HepG2 (cell line): ENCODE results near the gene NARS2. TPM values are rescaled to one million over a fixed set of nuclear protein-coding genes. Genes with fewer than 3 reads are reported as not detected.

Source experiments
- ATF1 ChIP-seq: IDR thresholded peaks from 2 replicates; pipeline ENCODE4 v1.6.1; 2016; ENCODE audit warnings: mild to moderate bottlenecking, control low read depth
- ATM ChIP-seq: fragments of 450-650 bp; IDR thresholded peaks from 2 replicates; pipeline ENCODE4 v1.7.1; 2017; ENCODE audit warnings: mild to moderate bottlenecking, borderline replicate concordance
- KDM6A ChIP-seq: IDR thresholded peaks from 2 replicates; pipeline ENCODE4 v1.6.1; 2016; ENCODE audit warnings: low read depth
- KLF12 ChIP-seq: sonication (generic); formaldehyde crosslinking; IDR thresholded peaks from 2 replicates; pipeline ENCODE4 v1.4.0; 2020; ENCODE audit warnings: missing genetic modification reagents, borderline replicate concordance
- PRPF4 ChIP-seq: fragments of 200-400 bp; formaldehyde crosslinking; IDR thresholded peaks from 2 replicates; pipeline ENCODE4 v1.6.1; 2016; ENCODE audit warnings: low read length, low read depth; ENCODE audit not compliant: poor library complexity, severe bottlenecking
- ZNF460 ChIP-seq: sonication (generic); formaldehyde crosslinking; IDR thresholded peaks from 2 replicates; pipeline ENCODE4 v1.5.1; 2020; ENCODE audit warnings: missing genetic modification reagents, mild to moderate bottlenecking, borderline replicate concordance
- ZNF724P ChIP-seq: sonication (generic); formaldehyde crosslinking; IDR thresholded peaks from 2 replicates; pipeline ENCODE4 v1.8.0; 2022; ENCODE audit warnings: missing genetic modification reagents, borderline replicate concordance
- ZSCAN5A ChIP-seq: sonication (generic); formaldehyde crosslinking; IDR thresholded peaks from 2 replicates; pipeline ENCODE4 v1.8.0; 2022; ENCODE audit warnings: mild to moderate bottlenecking, missing genetic modification reagents, borderline replicate concordance
- polyA plus RNA-seq, 8 experiments: library from polyadenylated mRNA; depleted of rRNA in 3 of 8; stranded (reverse) in 7 of 8; unstranded in 1 of 8; fragments of >200 nt; fragmentation: Illumina TruSeq in 4 of 8; extraction: Trizol in 4 of 8; gene quantifications; 2 replicates each; pipeline versions ENCODE4 v1.2.1 to v1.2.3, GENCODE V29; 2011 to 2016; ENCODE audit warnings: low read depth in 4 of 8, missing spikeins in 1 of 8, mixed read lengths in 1 of 8; ENCODE audit not compliant: insufficient read depth in 1 of 8
- total RNA-seq, 5 experiments: library from RNA; depleted of rRNA; stranded (reverse); fragments of >200 nt; fragmentation: Illumina TruSeq; extraction: Trizol; gene quantifications; 2 replicates each; pipeline ENCODE4 v1.2.3, GENCODE V29; 2016; ENCODE audit warnings: low read depth in 1 of 5
- TF ChIP-seq, protein P1 (sequence below): sonication (generic); formaldehyde crosslinking; IDR thresholded peaks from 2 replicates; pipeline ENCODE4 v1.5.0; 2020; ENCODE audit warnings: mild to moderate bottlenecking, missing genetic modification reagents
- TF ChIP-seq, protein P2 (sequence below): sonication (generic); formaldehyde crosslinking; IDR thresholded peaks from 2 replicates; pipeline ENCODE4 v1.5.0; 2020; ENCODE audit warnings: missing genetic modification reagents
- TF ChIP-seq, protein P3 (sequence below): sonication (generic); formaldehyde crosslinking; IDR thresholded peaks from 2 replicates; pipeline ENCODE4 v1.5.0; 2020; ENCODE audit warnings: mild to moderate bottlenecking, missing genetic modification reagents, moderate library complexity
- TF ChIP-seq, protein P4 (sequence below): IDR thresholded peaks from 2 replicates; pipeline ENCODE4 v1.6.1; 2016; ENCODE audit warnings: low read depth, missing genetic modification reagents, missing compliant biosample characterization
- TF ChIP-seq, protein P5 (sequence below): sonication (generic); formaldehyde crosslinking; IDR thresholded peaks from 2 replicates; pipeline ENCODE4 v1.5.1; 2020; ENCODE audit warnings: mild to moderate bottlenecking, missing genetic modification reagents, moderate library complexity

The NARS2 gene
- total and polyA plus RNA-seq, 2 of the 13 experiments (the other 11 are each of a cell fraction or from before 2014, with no cell fraction given): 45.9 to 65.0 TPM

- TF ChIP-seq, protein P1, sequence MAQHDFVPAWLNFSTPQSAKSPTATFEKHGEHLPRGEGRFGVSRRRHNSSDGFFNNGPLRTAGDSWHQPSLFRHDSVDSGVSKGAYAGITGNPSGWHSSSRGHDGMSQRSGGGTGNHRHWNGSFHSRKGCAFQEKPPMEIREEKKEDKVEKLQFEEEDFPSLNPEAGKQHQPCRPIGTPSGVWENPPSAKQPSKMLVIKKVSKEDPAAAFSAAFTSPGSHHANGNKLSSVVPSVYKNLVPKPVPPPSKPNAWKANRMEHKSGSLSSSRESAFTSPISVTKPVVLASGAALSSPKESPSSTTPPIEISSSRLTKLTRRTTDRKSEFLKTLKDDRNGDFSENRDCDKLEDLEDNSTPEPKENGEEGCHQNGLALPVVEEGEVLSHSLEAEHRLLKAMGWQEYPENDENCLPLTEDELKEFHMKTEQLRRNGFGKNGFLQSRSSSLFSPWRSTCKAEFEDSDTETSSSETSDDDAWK (CRISPR knock-in tag): no peak
- TF ChIP-seq ZNF724P (CRISPR knock-in tag) (no peak), PRPF4 (no peak), ATF1 (CRISPR knock-in tag) (peak; percentile 25; the same call in 1 of the 2 replicates), ATM (no peak), KDM6A (CRISPR knock-in tag) (peak; percentile 56; the same call in 1 of the 2 replicates), ZSCAN5A (CRISPR knock-in tag) (peak; percentile 36; the same call in 1 of the 2 replicates), ZNF460 (CRISPR knock-in tag) (peak; percentile 50; the same call in 1 of the 2 replicates), KLF12 (CRISPR knock-in tag) (no peak)
- TF ChIP-seq, protein P2, sequence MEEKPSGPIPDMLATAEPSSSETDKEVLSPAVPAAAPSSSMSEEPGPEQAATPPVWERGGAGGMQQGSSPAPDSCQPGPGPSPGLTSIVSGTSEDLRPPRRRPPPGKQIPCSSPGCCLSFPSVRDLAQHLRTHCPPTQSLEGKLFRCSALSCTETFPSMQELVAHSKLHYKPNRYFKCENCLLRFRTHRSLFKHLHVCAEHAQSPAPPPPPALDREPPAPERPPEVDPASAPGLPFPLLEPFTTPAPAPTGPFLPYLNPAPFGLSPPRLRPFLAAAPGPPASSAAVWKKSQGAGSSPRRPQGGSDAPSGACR (CRISPR knock-in tag): peak; percentile 76; the same call in 1 of the 2 replicates
- TF ChIP-seq, protein P3, sequence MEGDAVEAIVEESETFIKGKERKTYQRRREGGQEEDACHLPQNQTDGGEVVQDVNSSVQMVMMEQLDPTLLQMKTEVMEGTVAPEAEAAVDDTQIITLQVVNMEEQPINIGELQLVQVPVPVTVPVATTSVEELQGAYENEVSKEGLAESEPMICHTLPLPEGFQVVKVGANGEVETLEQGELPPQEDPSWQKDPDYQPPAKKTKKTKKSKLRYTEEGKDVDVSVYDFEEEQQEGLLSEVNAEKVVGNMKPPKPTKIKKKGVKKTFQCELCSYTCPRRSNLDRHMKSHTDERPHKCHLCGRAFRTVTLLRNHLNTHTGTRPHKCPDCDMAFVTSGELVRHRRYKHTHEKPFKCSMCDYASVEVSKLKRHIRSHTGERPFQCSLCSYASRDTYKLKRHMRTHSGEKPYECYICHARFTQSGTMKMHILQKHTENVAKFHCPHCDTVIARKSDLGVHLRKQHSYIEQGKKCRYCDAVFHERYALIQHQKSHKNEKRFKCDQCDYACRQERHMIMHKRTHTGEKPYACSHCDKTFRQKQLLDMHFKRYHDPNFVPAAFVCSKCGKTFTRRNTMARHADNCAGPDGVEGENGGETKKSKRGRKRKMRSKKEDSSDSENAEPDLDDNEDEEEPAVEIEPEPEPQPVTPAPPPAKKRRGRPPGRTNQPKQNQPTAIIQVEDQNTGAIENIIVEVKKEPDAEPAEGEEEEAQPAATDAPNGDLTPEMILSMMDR: no peak
- TF ChIP-seq, protein P4, sequence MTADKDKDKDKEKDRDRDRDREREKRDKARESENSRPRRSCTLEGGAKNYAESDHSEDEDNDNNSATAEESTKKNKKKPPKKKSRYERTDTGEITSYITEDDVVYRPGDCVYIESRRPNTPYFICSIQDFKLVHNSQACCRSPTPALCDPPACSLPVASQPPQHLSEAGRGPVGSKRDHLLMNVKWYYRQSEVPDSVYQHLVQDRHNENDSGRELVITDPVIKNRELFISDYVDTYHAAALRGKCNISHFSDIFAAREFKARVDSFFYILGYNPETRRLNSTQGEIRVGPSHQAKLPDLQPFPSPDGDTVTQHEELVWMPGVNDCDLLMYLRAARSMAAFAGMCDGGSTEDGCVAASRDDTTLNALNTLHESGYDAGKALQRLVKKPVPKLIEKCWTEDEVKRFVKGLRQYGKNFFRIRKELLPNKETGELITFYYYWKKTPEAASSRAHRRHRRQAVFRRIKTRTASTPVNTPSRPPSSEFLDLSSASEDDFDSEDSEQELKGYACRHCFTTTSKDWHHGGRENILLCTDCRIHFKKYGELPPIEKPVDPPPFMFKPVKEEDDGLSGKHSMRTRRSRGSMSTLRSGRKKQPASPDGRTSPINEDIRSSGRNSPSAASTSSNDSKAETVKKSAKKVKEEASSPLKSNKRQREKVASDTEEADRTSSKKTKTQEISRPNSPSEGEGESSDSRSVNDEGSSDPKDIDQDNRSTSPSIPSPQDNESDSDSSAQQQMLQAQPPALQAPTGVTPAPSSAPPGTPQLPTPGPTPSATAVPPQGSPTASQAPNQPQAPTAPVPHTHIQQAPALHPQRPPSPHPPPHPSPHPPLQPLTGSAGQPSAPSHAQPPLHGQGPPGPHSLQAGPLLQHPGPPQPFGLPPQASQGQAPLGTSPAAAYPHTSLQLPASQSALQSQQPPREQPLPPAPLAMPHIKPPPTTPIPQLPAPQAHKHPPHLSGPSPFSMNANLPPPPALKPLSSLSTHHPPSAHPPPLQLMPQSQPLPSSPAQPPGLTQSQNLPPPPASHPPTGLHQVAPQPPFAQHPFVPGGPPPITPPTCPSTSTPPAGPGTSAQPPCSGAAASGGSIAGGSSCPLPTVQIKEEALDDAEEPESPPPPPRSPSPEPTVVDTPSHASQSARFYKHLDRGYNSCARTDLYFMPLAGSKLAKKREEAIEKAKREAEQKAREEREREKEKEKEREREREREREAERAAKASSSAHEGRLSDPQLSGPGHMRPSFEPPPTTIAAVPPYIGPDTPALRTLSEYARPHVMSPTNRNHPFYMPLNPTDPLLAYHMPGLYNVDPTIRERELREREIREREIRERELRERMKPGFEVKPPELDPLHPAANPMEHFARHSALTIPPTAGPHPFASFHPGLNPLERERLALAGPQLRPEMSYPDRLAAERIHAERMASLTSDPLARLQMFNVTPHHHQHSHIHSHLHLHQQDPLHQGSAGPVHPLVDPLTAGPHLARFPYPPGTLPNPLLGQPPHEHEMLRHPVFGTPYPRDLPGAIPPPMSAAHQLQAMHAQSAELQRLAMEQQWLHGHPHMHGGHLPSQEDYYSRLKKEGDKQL (CRISPR knock-in tag): peak; percentile 73
- TF ChIP-seq, protein P5, sequence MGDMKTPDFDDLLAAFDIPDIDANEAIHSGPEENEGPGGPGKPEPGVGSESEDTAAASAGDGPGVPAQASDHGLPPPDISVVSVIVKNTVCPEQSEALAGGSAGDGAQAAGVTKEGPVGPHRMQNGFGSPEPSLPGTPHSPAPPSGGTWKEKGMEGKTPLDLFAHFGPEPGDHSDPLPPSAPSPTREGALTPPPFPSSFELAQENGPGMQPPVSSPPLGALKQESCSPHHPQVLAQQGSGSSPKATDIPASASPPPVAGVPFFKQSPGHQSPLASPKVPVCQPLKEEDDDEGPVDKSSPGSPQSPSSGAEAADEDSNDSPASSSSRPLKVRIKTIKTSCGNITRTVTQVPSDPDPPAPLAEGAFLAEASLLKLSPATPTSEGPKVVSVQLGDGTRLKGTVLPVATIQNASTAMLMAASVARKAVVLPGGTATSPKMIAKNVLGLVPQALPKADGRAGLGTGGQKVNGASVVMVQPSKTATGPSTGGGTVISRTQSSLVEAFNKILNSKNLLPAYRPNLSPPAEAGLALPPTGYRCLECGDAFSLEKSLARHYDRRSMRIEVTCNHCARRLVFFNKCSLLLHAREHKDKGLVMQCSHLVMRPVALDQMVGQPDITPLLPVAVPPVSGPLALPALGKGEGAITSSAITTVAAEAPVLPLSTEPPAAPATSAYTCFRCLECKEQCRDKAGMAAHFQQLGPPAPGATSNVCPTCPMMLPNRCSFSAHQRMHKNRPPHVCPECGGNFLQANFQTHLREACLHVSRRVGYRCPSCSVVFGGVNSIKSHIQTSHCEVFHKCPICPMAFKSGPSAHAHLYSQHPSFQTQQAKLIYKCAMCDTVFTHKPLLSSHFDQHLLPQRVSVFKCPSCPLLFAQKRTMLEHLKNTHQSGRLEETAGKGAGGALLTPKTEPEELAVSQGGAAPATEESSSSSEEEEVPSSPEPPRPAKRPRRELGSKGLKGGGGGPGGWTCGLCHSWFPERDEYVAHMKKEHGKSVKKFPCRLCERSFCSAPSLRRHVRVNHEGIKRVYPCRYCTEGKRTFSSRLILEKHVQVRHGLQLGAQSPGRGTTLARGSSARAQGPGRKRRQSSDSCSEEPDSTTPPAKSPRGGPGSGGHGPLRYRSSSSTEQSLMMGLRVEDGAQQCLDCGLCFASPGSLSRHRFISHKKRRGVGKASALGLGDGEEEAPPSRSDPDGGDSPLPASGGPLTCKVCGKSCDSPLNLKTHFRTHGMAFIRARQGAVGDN (CRISPR knock-in tag): peak; percentile 52
These were observed 2.0 kb upstream of the NARS2 start (continued) for GRCh38 chr11:78576549-78577097.
